Activated CD4-positive, alpha-beta T cell treated with anti-CD3 and anti-CD28 coated beads for 36 hours (primary cell): ENCODE data around the gene ZSCAN31. TPM values are rescaled to one million over a fixed set of nuclear protein-coding genes. Genes with fewer than 3 reads are reported as not detected.

ENCODE experiments used
- ATAC-seq: fragments of 200-7000 bp; cut with Tn5 transposase; one replicate; pipeline ENCODE4 v1.10.0; 2021; ENCODE audit warnings: mild to moderate bottlenecking, moderate library complexity
- CTCF ChIA-PET: fragments of 350-600 bp; sonication (Branson Sonifier 250); formaldehyde crosslinking; loops from one replicate; lab custom pipeline; 2021; ENCODE audit warnings: antibody characterized with exemption; lab: Charles Lee
- POLR2A ChIA-PET: fragments of 350-600 bp; sonication (Branson Sonifier 250); formaldehyde crosslinking; loops from one replicate; lab custom pipeline; 2021; ENCODE audit warnings: antibody characterized with exemption, inconsistent platforms; lab: Charles Lee
- DNase-seq: peaks from one replicate; pipeline ENCODE4 v3.0.0-alpha.2; 2020
- H3K27ac Mint-ChIP-seq: one replicate; pipeline ENCODE4 v1.8.0; 2021; ENCODE audit warnings: mixed read lengths
- H3K27me3 Mint-ChIP-seq: one replicate; pipeline ENCODE4 v1.8.0; 2021; ENCODE audit warnings: mixed read lengths
- H3K36me3 Mint-ChIP-seq: one replicate; pipeline ENCODE4 v1.8.0; 2021; ENCODE audit warnings: low read depth, mixed read lengths
- H3K4me1 Mint-ChIP-seq: one replicate; pipeline ENCODE4 v1.8.0; 2021; ENCODE audit warnings: mixed read lengths
- H3K4me3 Mint-ChIP-seq: one replicate; pipeline ENCODE4 v1.8.0; 2021; ENCODE audit warnings: mild to moderate bottlenecking, moderate library complexity, mixed read lengths
- H3K9me3 Mint-ChIP-seq: one replicate; pipeline ENCODE4 v1.8.0; 2021; ENCODE audit warnings: low read depth, mixed read lengths
- intact Hi-C, 2 experiments: fragments of 100-400 bp; cut with DNase I in 1 of 2; cut with micrococcal nuclease in 1 of 2; formaldehyde crosslinking; loops; one replicate each; pipeline versions ENCODE4 v1.14.2 to v1.15.1; 2022 to 2024; cut with DNase I, micrococcal nuclease
- total RNA-seq, 2 experiments: library from RNA; stranded (reverse); gene quantifications; one replicate each; pipeline ENCODE4 v1.2.3, GENCODE V29; 2021

The ZSCAN31 gene
- 1 to 10 TPM; 1.3 to 1.8 TPM for total RNA-seq

GRCh38 chr6:28335564-28336283, at the start of gene ZSCAN31:
ZSCAN31 (minus strand) TSS chr6:28336148; CDS start chr6:28329683, 6,465 bp downstream.
- ChIA-PET POLR2A (interaction anchor here (0.7 to 1.0 kb wide), 3 partner anchors 25 to 864 kb away, joined by 3 read pairs; no protein-coding TSS in a partner anchor), CTCF (interaction anchor here (0.7 to 2.8 kb wide), 7 partner anchors 14 to 1280 kb away, joined by 3 to 13 read pairs (median 4); partner anchors contain the start of genes ZKSCAN3 and ZSCAN26)
- peak; percentile 86 for DNase-seq
- Mint-ChIP-seq H3K4me1 (peaks cover 7% of the 10 kb centered on the region), H3K36me3 (no peaks in the 10 kb centered on the region), H3K4me3 (no peak within 1 kb of the TSS), H3K27me3 (peaks cover 3% of the 10 kb centered on the region), H3K9me3 (peaks cover 12% of the 10 kb centered on the region), H3K27ac (no peak within 1 kb of the TSS)
- peak; percentile 96 for ATAC-seq
- intact Hi-C loops = loop anchor here (1.0 to 5.0 kb wide), 7 partner anchors 14 to 253 kb away; partner anchors contain the start of genes ZKSCAN3 (in 2 of the 2), ZKSCAN4 (in 1 of the 2), ZNF165 (in 1 of the 2) and ZSCAN23 (in 1 of the 2)

- CTCF ChIA-PET = interaction anchor here (0.6 to 3.8 kb wide), 6 partner anchors 13 to 577 kb away, joined by 3 to 21 read pairs (median 4); no protein-coding TSS in a partner anchor
These were observed 48.2 kb upstream of the ZSCAN31 start for GRCh38 chr6:28384143-28384533.

GRCh38 chr6:28383235-28384142, 47.5 kb upstream of the ZSCAN31 start:
- Mint-ChIP-seq H3K27ac (peak overlapping the region; percentile 35), H3K9me3 (no peaks in the 10 kb centered on the region), H3K4me3 (peak overlapping the region; percentile 61), H3K4me1 (peaks cover 16% of the 10 kb centered on the region), H3K36me3 (peaks cover 73% of the 10 kb centered on the region), H3K27me3 (no peaks in the 10 kb centered on the region)
- ATAC-seq (peak; percentile 65), DNase-seq (peak; percentile 59)
- POLR2A ChIA-PET = interaction anchor here (0.6 to 1.2 kb wide), 4 partner anchors 16 to 1158 kb away, joined by 3 read pairs; partner anchors contain the start of genes ZSCAN12 and ZSCAN26
- intact Hi-C loops = no loop called here
- CTCF ChIA-PET = interaction anchor here (0.6 to 3.8 kb wide), 7 partner anchors 12 to 576 kb away, joined by 3 to 21 read pairs (median 4); no protein-coding TSS in a partner anchor

More at GRCh38 chr6:28384143-28384533, 48.2 kb upstream of the ZSCAN31 start:
- intact Hi-C loops = no loop called here
- POLR2A ChIA-PET = interaction anchor here (1.2 kb wide), 1 partner anchor 15 kb away, joined by 3 read pairs; the partner anchor contains the start of gene ZSCAN12
- Mint-ChIP-seq H3K4me1 (peaks cover 18% of the 10 kb centered on the region), H3K4me3 (no peak overlapping the region), H3K27ac (no peak overlapping the region), H3K9me3 (no peaks in the 10 kb centered on the region), H3K36me3 (peaks cover 76% of the 10 kb centered on the region), H3K27me3 (no peaks in the 10 kb centered on the region)
- DNase-seq (no peak), ATAC-seq (no peak)

GRCh38 chr6:28380381-28380780, 44.4 kb upstream of the ZSCAN31 start:
- no peak overlapping the region for H3K27ac Mint-ChIP-seq
- DNase-seq (no peak), ATAC-seq (no peak)
- ChIA-PET POLR2A (no interaction called here), CTCF (no interaction called here)
- intact Hi-C loops = no loop called here
- no peak overlapping the region for H3K4me3 Mint-ChIP-seq
- H3K9me3 Mint-ChIP-seq = no peaks in the 10 kb centered on the region
- H3K36me3 Mint-ChIP-seq = peaks cover 62% of the 10 kb centered on the region
- H3K4me1 Mint-ChIP-seq = peaks cover 14% of the 10 kb centered on the region
- H3K27me3 Mint-ChIP-seq = no peaks in the 10 kb centered on the region

GRCh38 chr6:28378644-28379043, 42.7 kb upstream of the ZSCAN31 start:
- CTCF ChIA-PET = no interaction called here
- H3K36me3 Mint-ChIP-seq = peaks cover 49% of the 10 kb centered on the region

GRCh38 chr6:28377879-28378278, 41.9 kb upstream of the ZSCAN31 start:
- Mint-ChIP-seq H3K9me3 (no peaks in the 10 kb centered on the region), H3K27ac (no peak overlapping the region), H3K36me3 (peaks cover 44% of the 10 kb centered on the region), H3K27me3 (no peaks in the 10 kb centered on the region), H3K4me1 (peaks cover 3% of the 10 kb centered on the region), H3K4me3 (no peak overlapping the region)
- CTCF ChIA-PET = no interaction called here
- intact Hi-C loops = no loop called here
- POLR2A ChIA-PET = no interaction called here
- ATAC-seq = no peak
- no peak for DNase-seq

More at GRCh38 chr6:28378644-28379043, 42.7 kb upstream of the ZSCAN31 start:
- POLR2A ChIA-PET = no interaction called here
- Mint-ChIP-seq H3K4me3 (no peak overlapping the region), H3K9me3 (no peaks in the 10 kb centered on the region), H3K4me1 (peaks cover 9% of the 10 kb centered on the region), H3K27ac (no peak overlapping the region), H3K27me3 (no peaks in the 10 kb centered on the region)
- ATAC-seq (no peak), DNase-seq (no peak)
- intact Hi-C loops = no loop called here

- Mint-ChIP-seq H3K27me3 (no peaks in the 10 kb centered on the region), H3K9me3 (no peaks in the 10 kb centered on the region), H3K36me3 (peaks cover 11% of the 10 kb centered on the region), H3K27ac (no peak overlapping the region), H3K4me3 (no peak overlapping the region), H3K4me1 (no peaks in the 10 kb centered on the region)
- ATAC-seq (no peak), DNase-seq (no peak)
- ChIA-PET POLR2A (no interaction called here), CTCF (interaction anchor here (0.6 kb wide), 1 partner anchor 1898 kb away, joined by 3 read pairs; no protein-coding TSS in a partner anchor)
- intact Hi-C loops = no loop called here
These were observed 38.0 kb upstream of the ZSCAN31 start for GRCh38 chr6:28373925-28374324.

GRCh38 chr6:28371706-28372451, 35.9 kb upstream of the ZSCAN31 start:
- H3K4me3 Mint-ChIP-seq = no peak overlapping the region
- no peak for DNase-seq
- no peaks in the 10 kb centered on the region for H3K4me1 Mint-ChIP-seq
- no peak overlapping the region for H3K27ac Mint-ChIP-seq
- no peaks in the 10 kb centered on the region for H3K27me3 Mint-ChIP-seq
- peaks cover 7% of the 10 kb centered on the region for H3K36me3 Mint-ChIP-seq
- ChIA-PET POLR2A (no interaction called here), CTCF (interaction anchor here (0.7 to 1.4 kb wide), 3 partner anchors 10 to 16 kb away, joined by 3 read pairs; no protein-coding TSS in a partner anchor)
- ATAC-seq = no peak
- intact Hi-C loops = no loop called here
- no peaks in the 10 kb centered on the region for H3K9me3 Mint-ChIP-seq

GRCh38 chr6:28371280-28371679, 35.3 kb upstream of the ZSCAN31 start:
- Mint-ChIP-seq H3K27me3 (no peaks in the 10 kb centered on the region), H3K36me3 (peaks cover 7% of the 10 kb centered on the region), H3K9me3 (no peaks in the 10 kb centered on the region), H3K4me1 (no peaks in the 10 kb centered on the region), H3K4me3 (no peak overlapping the region), H3K27ac (no peak overlapping the region)
- ChIA-PET CTCF (interaction anchor here (0.8 to 1.4 kb wide), 2 partner anchors 11 to 12 kb away, joined by 3 read pairs; no protein-coding TSS in a partner anchor), POLR2A (no interaction called here)
- DNase-seq (no peak), ATAC-seq (no peak)
- intact Hi-C loops = no loop called here

- no peak for DNase-seq
- Mint-ChIP-seq H3K4me3 (no peak overlapping the region), H3K27me3 (no peaks in the 10 kb centered on the region), H3K4me1 (no peaks in the 10 kb centered on the region), H3K36me3 (peaks cover 13% of the 10 kb centered on the region), H3K9me3 (no peaks in the 10 kb centered on the region), H3K27ac (no peak overlapping the region)
- ChIA-PET CTCF (interaction anchor here (0.7 kb wide), 1 partner anchor 221 kb away, joined by 3 read pairs; no protein-coding TSS in a partner anchor), POLR2A (no interaction called here)
- no peak for ATAC-seq
- intact Hi-C loops = no loop called here
These were observed 34.5 kb upstream of the ZSCAN31 start for GRCh38 chr6:28370440-28370839.
